ENCODE data around the gene MBD3L5.
"Not testable (repeated sequence)": the region's sequence is repeated elsewhere in the genome, so short reads cannot be mapped to it uniquely, and the experiment has no call there.

DNA sequence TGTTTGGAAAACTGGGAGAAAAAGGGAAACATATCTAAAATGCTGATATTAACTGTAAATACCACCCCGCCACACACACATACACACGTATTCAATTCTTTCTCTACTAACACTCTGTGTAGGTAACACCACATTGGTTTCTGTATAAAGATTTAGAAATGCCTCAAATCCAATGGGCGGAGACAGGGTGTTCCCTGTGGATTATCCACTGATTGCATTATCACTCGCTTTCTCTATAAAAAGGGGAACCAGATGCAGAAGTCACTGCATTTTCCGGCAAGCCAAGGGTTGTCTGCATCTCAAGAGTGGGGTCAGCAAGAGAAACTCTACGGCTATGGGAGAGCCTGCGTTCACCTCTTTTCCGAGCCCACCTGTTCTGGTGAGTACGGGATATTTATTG, at the start of gene MBD3L5:
- TF ChIP-seq, protein P1, sequence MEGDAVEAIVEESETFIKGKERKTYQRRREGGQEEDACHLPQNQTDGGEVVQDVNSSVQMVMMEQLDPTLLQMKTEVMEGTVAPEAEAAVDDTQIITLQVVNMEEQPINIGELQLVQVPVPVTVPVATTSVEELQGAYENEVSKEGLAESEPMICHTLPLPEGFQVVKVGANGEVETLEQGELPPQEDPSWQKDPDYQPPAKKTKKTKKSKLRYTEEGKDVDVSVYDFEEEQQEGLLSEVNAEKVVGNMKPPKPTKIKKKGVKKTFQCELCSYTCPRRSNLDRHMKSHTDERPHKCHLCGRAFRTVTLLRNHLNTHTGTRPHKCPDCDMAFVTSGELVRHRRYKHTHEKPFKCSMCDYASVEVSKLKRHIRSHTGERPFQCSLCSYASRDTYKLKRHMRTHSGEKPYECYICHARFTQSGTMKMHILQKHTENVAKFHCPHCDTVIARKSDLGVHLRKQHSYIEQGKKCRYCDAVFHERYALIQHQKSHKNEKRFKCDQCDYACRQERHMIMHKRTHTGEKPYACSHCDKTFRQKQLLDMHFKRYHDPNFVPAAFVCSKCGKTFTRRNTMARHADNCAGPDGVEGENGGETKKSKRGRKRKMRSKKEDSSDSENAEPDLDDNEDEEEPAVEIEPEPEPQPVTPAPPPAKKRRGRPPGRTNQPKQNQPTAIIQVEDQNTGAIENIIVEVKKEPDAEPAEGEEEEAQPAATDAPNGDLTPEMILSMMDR (IDR thresholded peaks at IDR 0.05) = not testable (repeated sequence)
- not testable (repeated sequence) for TF ChIP-seq EZH2, EZH2phosphoT487 (IDR thresholded peaks at IDR 0.05)
